ENCODE data around the gene GEMIN2. TPM values are rescaled to one million over a fixed set of nuclear protein-coding genes. Genes with fewer than 3 reads are reported as not detected.
"Not testable (repeated sequence)": the region's sequence is repeated elsewhere in the genome, so short reads cannot be mapped to it uniquely, and the experiment has no call there.

GEMIN2 gene
- total RNA-seq, 2 experiments from 2014 or later: 14.6 to 16.1 TPM

GRCh38 chr14:39091716-39092115, 22.4 kb upstream of the GEMIN2 start:
- Histone ChIP-seq H3K4me3 (ENCODE audit: low read length) (no peak overlapping the region), H3K27ac (ENCODE audit: low read depth in 1 of 2, low read length in 2 of 2) (no peak overlapping the region), H3K9me3 (ENCODE audit: control insufficient read depth in 1 of 2, insufficient read depth in 1 of 2, low read length in 2 of 2) (no peaks in the 10 kb centered on the region), H3K36me3 (ENCODE audit: insufficient read depth, low read length) (peaks cover 58% of the 10 kb centered on the region), H3K4me1 (ENCODE audit: insufficient read depth, low read length) (peaks cover 4% of the 10 kb centered on the region), H3K27me3 (ENCODE audit: control insufficient read depth in 1 of 2, insufficient read depth in 2 of 2, low read length in 2 of 2) (no peaks in the 10 kb centered on the region)
- TF ChIP-seq CTCF (IDR thresholded peaks at IDR 0.05): no peak
- H3K27ac Mint-ChIP-seq: no peak overlapping the region
- ATAC-seq (ENCODE audit: poor library complexity) (no peak), DNase-seq (no peak)
- intact Hi-C loops (cut with DNase I, micrococcal nuclease): no loop called here
- H3K27me3 Mint-ChIP-seq: no peaks in the 10 kb centered on the region
- no peaks in the 10 kb centered on the region for H3K9me3 Mint-ChIP-seq
- peaks cover 83% of the 10 kb centered on the region for H3K36me3 Mint-ChIP-seq (ENCODE audit: low read depth)
- ChIA-PET POLR2A (no interaction called here), CTCF (no interaction called here)
- no peak overlapping the region for H3K4me3 Mint-ChIP-seq
- peaks cover 25% of the 10 kb centered on the region for H3K4me1 Mint-ChIP-seq (ENCODE audit: low read depth)

- Histone ChIP-seq H3K9me3 (ENCODE audit: control insufficient read depth in 1 of 2, insufficient read depth in 1 of 2, low read length in 2 of 2) (no peaks in the 10 kb centered on the region), H3K27me3 (ENCODE audit: control insufficient read depth in 1 of 2, insufficient read depth in 2 of 2, low read length in 2 of 2) (no peaks in the 10 kb centered on the region), H3K4me1 (ENCODE audit: insufficient read depth, low read length) (peaks cover 10% of the 10 kb centered on the region), H3K36me3 (ENCODE audit: insufficient read depth, low read length) (peaks cover 50% of the 10 kb centered on the region), H3K4me3 (ENCODE audit: low read length) (no peak overlapping the region), H3K27ac (ENCODE audit: low read depth in 1 of 2, low read length in 2 of 2) (no peak overlapping the region)
- H3K27me3 Mint-ChIP-seq: no peaks in the 10 kb centered on the region
- ATAC-seq (ENCODE audit: poor library complexity) (no peak), DNase-seq (no peak)
- peaks cover 36% of the 10 kb centered on the region for H3K4me1 Mint-ChIP-seq (ENCODE audit: low read depth)
- H3K4me3 Mint-ChIP-seq: no peak overlapping the region
- ChIA-PET POLR2A (no interaction called here), CTCF (interaction anchor here (0.6 kb wide), 1 partner anchor 32 kb away, joined by 3 read pairs; no protein-coding TSS in a partner anchor)
- no peak for TF ChIP-seq CTCF (IDR thresholded peaks at IDR 0.05)
- intact Hi-C loops (cut with DNase I, micrococcal nuclease): no loop called here
- peaks cover 67% of the 10 kb centered on the region for H3K36me3 Mint-ChIP-seq (ENCODE audit: low read depth)
- H3K27ac Mint-ChIP-seq: peak overlapping the region; percentile 19
- H3K9me3 Mint-ChIP-seq: no peaks in the 10 kb centered on the region
Observed at GRCh38 chr14:39094515-39094914, 19.6 kb upstream of the GEMIN2 start.

GRCh38 chr14:39097159-39097558, 17.0 kb upstream of the GEMIN2 start:
- TF ChIP-seq CTCF (IDR thresholded peaks at IDR 0.05): no peak
- Histone ChIP-seq H3K27ac (ENCODE audit: low read depth in 1 of 2, low read length in 2 of 2) (peak overlapping the region; percentile 9 to 21), H3K36me3 (ENCODE audit: insufficient read depth, low read length) (peaks cover 28% of the 10 kb centered on the region), H3K27me3 (ENCODE audit: control insufficient read depth in 1 of 2, insufficient read depth in 2 of 2, low read length in 2 of 2) (no peaks in the 10 kb centered on the region), H3K4me1 (ENCODE audit: insufficient read depth, low read length) (peaks cover 30% of the 10 kb centered on the region), H3K9me3 (ENCODE audit: control insufficient read depth in 1 of 2, insufficient read depth in 1 of 2, low read length in 2 of 2) (no peaks in the 10 kb centered on the region), H3K4me3 (ENCODE audit: low read length) (no peak overlapping the region)
- POLR2A ChIA-PET: interaction anchor here (0.9 to 1.8 kb wide), 4 partner anchors 14 to 284 kb away, joined by 3 to 6 read pairs (median 5); partner anchors contain the start of genes GEMIN2 and TRAPPC6B
- Mint-ChIP-seq H3K27ac (peak overlapping the region; percentile 65), H3K36me3 (ENCODE audit: low read depth) (peaks cover 43% of the 10 kb centered on the region), H3K4me3 (peak overlapping the region; percentile 30), H3K9me3 (no peaks in the 10 kb centered on the region), H3K4me1 (ENCODE audit: low read depth) (peaks cover 54% of the 10 kb centered on the region), H3K27me3 (no peaks in the 10 kb centered on the region)
- DNase-seq (peak in 4 of 14 experiments; percentile 12 to 48 (median 48)), ATAC-seq (ENCODE audit: poor library complexity) (peak; percentile 92)
- CTCF ChIA-PET: interaction anchor here (2.1 kb wide), 1 partner anchor 17 kb away, joined by 6 read pairs; the partner anchor contains the start of gene GEMIN2
- intact Hi-C loops (cut with DNase I, micrococcal nuclease): no loop called here

- ATAC-seq (ENCODE audit: poor library complexity): not testable (repeated sequence)
- POLR2A ChIA-PET: interaction anchor here (1.2 to 1.8 kb wide), 2 partner anchors 15 to 333 kb away, joined by 3 to 7 read pairs; partner anchors contain the start of genes FBXO33 and GEMIN2
Observed at GRCh38 chr14:39099215-39099614, 14.9 kb upstream of the GEMIN2 start.

More at GRCh38 chr14:39099215-39099614, 14.9 kb upstream of the GEMIN2 start:
- H3K27me3 ChIP-seq (ENCODE audit: control insufficient read depth in 1 of 2, insufficient read depth in 2 of 2, low read length in 2 of 2); intact Hi-C loops (cut with DNase I, micrococcal nuclease); H3K27ac ChIP-seq (ENCODE audit: low read depth in 1 of 2, low read length in 2 of 2); H3K9me3 Mint-ChIP-seq; H3K4me3 Mint-ChIP-seq; H3K4me3 ChIP-seq (ENCODE audit: low read length); DNase-seq; H3K9me3 ChIP-seq (ENCODE audit: control insufficient read depth in 1 of 2, insufficient read depth in 1 of 2, low read length in 2 of 2); H3K27me3 Mint-ChIP-seq: not testable (repeated sequence)
- peak overlapping the region; percentile 16 for H3K27ac Mint-ChIP-seq
- H3K36me3 Mint-ChIP-seq (ENCODE audit: low read depth): peaks cover 32% of the 10 kb centered on the region
- Histone ChIP-seq H3K4me1 (ENCODE audit: insufficient read depth, low read length) (peaks cover 43% of the 10 kb centered on the region), H3K36me3 (ENCODE audit: insufficient read depth, low read length) (peaks cover 11% of the 10 kb centered on the region)
- CTCF ChIA-PET: interaction anchor here (0.6 to 2.1 kb wide), 2 partner anchors 15 to 28 kb away, joined by 3 to 6 read pairs; partner anchors contain the start of gene GEMIN2
- peaks cover 63% of the 10 kb centered on the region for H3K4me1 Mint-ChIP-seq (ENCODE audit: low read depth)

Measured in CD4-positive, alpha-beta T cell (primary cell).